HG03103 (cell line): ENCODE data around the gene HDGF.

ENCODE experiments used
- ATAC-seq: cut with Tn5 transposase; IDR thresholded peaks from one replicate; pipeline ENCODE4 v1.9.1; 2021; ENCODE audit warnings: low read depth; ENCODE audit not compliant: unreplicated experiment

The HDGF gene

DNA sequence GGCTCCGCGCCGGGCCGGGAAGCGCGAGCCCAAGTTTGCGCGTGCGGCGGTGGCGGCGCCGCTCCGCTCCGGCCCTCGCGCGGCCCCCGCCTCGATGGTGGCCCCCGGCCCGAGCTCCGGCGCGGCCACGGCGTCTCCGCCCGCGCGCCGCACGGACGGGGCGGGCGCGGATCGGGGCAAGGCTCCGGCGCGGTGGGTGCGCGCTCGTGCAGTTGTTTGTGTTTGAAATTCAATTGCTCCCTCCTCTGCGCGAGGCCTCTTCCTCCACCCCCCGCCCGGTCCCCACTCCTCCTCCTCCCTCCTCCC, at the start of gene HDGF:
Gene HDGF, minus strand, starts transcription at position 225 of the 306 bp plus-strand sequence. CDS start 246 bp downstream, outside the sequence.
- no peak for ATAC-seq

DNA sequence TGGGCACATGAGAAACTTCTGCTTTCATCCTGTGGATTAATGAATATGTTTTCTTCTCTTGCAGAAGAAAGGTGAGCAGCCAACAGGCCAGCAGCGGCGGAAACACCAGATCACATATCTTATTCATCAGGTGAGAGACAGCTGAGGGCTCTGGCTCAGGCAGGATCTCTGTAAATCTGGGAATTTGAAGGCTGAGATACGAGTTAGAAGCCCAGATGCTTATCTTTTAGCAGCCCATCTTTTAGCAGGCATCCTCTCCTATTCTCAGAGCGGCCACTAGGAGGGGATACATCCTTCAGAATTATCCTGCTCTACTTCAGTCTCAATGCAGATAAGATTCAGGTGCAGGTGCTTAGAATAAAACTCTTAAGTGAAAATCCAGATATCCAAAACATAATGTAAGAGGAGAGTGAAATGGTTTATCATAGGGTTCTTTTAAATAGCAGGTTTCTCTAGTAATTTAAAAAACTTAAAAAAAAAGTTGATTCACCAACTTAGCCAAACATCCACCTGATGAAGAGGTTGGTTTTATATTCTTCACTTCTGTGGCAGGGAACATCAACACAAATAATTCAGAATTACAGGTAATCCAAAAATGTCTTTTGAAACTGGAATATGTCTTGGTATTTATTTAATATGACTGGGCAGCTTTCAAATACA, 45.9 kb upstream of the HDGF start:
- ATAC-seq = no peak

DNA sequence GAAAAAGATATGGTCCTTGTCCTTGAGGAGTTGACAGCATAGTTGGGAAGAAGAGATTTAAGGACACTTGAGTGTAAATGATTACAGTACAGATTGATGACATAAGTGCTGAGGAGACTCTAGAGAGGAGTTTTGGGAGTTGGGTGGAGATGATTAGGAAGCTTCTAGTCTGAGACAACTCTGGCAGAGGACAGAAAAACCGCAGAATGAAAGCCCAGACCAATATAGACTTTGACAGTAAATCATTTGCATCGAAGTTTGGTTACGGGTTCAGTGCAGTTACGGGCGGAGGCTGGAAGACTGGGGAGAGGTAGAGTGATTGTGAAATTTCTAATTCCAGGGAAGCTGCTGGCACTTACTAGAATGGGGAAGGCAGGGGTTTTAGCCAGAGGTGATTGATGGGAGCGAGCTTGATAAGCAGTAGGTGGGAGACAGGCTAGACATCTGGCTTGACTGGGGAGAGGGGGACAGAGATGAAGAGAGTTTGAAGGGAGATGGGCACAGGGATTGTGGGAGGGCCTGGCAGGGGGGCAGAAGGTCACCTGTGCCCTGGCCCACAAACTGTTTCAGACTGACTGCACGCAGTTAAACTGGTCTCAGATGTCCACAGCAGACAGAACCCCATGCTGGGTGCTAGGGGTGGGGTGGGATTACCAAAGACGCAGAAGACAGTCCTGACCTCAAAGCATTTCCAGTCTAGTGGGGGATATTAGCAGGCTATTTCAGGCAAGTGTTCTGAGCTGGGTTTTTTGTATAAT, 45.0 kb upstream of the HDGF start:
- no peak for ATAC-seq

DNA sequence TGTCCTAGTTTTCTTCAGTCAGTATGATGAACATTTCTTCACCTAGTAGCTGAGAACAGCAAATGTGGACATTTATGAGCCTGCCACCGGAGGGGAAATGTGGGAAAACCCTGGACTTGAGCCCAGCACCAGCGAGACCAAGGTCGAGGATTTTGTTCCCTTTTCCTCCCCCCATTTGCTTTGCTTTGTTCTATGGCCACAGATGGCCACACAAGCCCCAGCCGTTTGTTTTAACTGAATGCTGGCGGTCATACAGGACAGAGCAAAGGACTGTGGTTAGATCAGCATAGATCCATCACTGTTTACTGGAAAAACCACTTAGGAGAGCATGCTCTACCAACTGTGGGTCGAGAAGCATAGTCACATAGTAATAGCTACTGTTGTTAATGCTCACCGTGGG, 44.3 kb upstream of the HDGF start:
- no peak for ATAC-seq

DNA sequence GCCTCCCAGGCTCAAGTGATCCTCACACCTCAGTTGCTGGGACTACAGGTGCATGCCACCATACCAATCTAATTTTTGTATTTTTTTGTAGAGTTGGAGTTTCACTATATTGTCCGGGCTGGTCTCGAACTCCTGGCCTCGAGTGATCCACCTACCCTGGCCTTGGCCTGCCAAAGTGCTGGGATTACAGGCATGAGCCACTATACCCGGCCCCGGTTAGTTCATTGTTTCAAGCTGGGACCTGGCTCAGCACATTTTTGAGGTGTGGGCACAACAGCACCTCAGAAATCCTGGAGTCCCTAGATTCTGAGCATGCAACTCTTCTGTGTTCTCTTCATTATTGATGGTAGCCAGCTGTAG, 43.9 kb upstream of the HDGF start:
- no peak for ATAC-seq

DNA sequence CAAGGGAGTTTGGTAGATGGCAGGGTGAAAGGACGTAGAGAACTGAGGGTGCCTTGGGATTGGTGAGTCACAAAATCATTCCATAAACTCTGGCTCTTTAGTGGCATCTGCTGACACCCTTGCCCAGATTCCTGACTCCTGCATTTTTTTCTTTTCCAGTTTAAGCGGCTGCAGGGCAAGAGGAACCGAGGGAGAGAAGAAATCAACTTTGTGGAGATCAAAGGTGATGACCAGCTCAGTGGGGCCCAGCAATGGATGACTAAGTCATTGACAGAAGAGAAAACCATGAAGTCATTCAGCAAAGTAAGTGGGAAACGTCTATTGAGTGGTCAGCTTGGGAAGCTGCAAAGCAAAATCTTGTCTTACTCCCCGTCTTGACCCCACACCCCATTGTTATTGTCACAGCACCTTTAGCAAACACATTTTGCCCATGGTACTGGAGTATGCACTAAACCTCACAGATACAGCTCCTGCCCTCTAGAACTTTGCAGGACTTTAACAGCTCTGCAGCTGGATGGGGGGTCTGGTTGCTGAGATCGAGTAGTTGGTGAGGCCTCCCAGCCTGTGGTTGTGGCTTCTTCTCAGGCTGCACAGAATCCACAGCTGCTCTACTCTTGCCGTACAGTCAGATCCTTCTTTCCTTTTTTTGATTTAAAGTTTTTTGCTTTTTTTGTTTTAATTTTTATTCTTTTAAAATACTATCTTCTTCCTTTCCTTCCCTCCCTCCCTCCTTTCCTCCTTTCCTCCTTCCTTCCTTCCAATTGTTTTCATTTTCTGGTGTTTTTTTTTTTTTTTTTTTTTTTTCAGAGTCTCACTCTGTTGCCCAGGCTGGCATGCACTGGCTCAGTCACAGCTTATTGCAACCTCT, 43.3 kb upstream of the HDGF start:
- ATAC-seq = no peak

DNA sequence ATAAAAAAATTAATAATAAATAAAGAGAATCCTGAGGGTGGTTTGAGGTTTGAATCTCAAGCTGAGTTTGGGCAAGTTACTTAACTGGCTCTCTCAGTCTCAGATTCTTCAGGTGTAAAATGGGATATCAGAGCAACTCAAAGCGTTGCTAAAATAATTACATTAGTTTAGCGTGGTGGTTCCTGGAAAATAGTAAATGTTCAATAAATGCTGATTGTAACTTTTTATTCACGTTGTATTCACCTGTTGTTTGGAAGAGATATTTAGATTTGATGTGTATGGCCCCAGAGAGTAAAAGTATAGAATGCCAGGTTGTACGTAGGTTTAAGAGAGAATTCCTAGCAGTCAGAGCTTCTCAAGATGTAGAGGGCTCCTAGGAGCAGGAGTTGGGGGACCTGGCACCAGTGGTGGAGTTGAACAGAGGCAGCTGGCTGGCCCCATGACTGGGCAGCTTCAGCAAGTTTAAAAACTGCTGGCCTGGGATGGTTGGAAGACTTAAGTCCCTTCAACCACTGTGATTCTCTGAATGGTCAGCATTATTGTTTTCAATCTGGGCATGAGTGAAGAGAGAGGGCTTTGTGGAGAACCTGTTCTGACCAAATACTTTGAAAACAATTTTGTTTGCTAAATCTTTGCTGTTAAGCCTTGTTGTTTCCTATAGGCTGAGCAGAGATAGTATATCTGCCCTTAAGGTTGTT, 38.3 kb upstream of the HDGF start:
- no peak for ATAC-seq

DNA sequence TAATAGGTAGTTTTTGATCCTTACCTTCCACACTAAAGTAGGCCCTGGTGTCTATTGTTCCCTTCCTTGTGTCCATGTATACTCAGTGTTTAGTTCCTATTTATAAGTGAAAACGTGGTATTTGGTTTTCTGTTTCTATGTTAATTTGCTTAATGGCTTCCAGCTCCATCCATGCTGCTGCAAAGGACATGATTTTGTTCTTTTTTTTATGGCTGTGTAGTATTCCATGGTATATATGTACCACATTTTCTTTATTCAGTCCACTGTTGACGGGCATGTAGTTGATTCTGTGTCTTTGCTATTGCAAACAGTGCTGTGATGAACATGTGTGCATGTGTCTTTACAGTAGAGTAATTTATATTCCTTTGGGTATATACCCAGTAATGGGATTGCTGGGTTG, 36.7 kb upstream of the HDGF start:
- ATAC-seq = no peak

DNA sequence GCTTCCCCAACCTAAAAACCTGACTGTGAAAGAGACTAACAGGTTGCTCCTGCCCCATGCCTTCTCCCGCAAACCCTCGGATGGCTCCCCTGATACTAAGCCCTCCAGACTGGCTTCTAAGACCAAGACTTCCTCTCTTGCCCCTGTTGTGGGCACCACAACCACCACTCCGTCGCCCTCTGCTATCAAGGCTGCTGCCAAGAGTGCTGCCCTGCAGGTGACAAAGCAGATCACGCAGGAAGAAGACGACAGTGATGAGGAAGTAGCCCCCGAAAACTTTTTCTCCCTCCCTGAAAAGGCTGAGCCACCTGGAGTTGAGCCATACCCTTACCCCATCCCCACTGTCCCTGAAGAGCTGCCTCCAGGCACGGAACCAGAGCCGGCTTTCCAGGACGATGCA, 35.2 kb upstream of the HDGF start:
- no peak for ATAC-seq

DNA sequence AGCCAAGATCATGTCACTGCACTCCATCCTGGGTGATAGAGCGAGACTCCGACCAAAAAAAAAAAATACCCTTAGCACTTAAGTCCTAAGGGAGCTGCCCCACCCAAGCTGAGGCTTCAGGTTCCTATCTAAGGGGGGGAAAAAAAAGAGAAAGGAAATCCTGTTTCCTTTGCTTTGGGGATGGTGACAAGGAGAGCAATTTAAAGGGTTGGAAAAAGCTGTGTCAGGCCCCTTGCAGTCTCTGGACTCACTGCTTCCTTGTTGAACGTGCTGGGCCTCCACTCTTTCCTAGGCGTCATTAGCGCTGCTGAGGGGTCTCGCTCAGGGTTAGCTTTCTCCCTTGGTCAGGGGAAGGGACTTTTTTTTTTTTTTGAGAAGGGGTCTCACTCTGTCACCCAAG, 34.0 kb upstream of the HDGF start:
- ATAC-seq = no peak

DNA sequence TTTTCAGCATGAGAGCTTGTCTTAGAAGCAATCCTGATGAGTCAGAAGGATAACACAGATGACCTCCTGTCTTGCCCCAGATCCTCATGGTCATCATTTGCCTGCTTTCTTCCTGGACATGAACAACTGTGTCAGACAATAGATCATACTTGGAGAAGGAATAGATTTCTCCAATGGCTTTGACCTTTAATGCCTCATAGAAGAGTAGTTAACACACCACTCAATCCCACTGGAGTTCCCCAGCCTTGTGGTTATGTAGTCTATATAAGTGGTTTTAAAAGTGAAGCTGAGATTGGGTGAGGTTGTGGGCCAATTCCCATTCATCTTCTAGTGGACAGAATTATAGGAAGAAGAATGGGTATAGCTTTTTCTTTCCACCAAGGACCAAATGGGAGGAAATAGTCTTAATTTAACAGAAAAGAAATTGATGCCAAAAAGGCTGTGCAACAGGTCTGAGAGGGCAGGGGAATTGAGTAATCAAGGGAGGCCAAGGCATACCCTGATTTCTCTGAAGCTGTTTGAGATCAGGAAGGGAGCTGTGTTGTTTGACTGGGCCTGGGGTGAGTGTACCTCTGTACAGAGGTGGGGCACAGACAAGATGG, 30.2 kb upstream of the HDGF start:
- no peak for ATAC-seq

DNA sequence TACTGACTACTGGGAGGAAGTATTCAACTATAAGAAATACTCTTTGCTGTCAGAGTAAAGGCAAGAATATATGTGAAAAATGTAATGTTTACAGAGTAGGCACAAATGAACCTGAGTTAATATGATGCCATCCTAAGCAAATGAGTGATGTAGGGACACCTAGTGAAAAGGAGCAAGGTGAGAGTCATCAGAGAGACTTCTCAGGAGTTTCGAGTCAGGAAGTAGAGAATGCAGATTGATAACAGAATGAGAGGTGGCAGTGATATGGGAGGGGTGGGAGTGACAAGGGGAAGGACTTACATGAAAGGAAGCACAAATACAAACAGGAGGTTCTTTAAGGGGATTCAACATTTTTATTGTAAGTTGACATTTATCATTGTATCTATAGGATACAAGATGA, 26.1 kb upstream of the HDGF start:
- ATAC-seq = no peak

DNA sequence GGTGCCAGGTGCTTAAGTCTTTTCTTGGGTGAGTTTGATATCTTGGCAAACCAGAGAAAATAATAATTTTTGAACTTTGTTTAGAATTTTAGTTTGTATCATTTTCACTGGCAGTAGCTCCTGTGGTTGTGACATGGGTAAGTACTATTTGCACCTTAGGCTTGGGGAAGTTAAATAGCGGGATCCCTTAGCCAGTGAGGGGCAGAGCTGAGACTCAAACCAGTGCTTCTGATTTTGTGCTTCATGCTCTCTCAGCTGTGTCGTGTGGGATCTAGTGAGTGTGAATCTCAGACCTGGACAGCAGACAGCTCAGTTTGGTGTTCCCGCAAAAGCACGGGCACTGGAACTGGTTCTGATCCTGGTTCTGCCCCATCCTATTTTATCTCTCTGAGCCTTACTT, 25.5 kb upstream of the HDGF start:
- ATAC-seq = no peak

DNA sequence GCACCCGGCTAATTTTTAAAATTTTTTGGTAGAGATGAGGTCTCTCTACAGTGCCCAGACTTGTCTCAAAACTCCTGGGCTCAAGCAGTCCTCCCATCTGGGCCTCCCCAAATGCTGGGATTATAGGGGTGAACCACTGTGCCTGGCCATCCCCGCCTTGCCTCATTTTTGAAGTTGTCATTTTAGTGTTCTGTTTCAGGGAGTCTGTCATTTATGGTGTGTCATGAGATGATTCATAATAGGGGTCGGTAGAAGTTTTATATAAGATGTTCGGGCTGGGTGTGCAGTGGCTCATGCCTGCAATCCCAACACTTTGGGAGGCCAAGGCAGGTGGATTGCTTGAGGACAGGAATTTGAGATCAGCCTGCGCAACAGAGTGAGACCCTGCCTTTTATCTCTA, 24.3 kb upstream of the HDGF start:
- no peak for ATAC-seq

DNA sequence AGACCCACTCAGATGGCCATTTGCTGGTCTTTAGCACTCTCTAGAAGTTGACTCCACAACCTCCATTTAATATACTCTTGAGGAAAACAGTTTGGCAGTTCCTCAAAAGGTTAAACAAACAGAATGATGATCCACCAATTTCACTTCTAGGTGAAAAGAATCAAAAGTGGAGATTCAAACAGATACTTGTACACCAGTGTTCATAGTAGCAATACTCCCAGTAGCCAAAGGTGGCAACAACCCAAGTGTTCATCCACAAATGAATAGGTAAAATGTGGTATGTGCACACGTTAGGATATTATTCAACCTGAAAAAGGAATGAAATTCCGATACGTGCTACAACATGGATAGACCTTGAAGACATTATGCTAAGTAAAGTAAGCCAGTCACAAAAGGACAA, 22.1 kb upstream of the HDGF start:
- ATAC-seq = no peak

DNA sequence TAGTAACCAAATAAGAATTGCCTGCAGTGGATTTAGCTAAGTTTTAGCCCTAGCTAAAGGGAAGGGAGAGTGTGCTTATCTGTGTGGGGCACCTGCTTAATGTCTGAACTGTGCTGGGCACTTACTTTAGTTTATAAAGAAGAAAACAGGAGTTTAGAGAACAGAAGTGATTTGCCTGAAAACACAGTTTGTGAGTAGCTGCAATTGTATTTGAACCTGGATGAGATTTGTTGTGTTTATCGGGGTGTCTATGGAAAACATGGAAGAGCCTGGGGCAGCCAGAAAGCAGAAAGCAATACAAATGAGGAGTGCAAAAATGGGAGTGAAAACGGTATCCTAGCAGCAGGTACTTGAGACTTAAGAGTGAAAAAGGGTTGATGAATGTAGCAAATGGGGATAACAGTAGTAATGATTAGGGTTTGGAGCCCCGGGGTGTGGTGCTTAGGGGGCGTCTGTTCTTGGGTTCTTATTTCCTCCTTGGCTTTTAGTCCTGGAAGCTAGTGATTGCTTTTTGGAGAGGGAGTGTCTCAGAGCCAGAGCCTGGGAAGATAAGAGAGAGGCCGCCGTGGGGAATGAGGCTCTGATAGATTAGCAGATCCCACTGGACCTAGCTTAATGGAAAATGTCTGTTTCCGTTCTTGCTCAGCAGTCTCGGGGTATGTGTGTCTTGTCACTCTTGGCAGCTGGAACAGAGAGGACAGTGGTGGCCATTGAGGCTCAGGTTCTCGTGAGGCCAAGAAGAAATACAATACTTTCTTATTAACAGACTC, 21.4 kb upstream of the HDGF start:
- no peak for ATAC-seq

DNA sequence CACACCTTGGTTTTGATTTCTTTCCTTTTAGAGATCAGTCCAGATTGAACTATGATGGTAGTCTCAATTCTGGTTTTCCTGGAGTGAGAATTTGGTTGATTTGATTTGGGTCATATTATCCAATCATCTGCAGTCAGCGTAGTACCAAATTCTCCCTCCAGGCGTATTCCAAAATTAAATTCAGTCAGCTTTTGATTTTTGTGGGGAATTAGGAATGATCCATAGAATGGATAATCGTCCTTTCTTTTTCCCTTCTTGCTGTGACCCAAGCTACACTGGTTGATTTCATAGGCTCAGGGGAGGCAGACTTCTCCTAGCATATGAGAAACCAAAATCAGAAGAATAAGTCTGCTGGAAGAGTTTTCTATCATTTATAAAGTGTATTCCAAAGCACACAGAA, 20.7 kb upstream of the HDGF start:
- ATAC-seq = no peak

DNA sequence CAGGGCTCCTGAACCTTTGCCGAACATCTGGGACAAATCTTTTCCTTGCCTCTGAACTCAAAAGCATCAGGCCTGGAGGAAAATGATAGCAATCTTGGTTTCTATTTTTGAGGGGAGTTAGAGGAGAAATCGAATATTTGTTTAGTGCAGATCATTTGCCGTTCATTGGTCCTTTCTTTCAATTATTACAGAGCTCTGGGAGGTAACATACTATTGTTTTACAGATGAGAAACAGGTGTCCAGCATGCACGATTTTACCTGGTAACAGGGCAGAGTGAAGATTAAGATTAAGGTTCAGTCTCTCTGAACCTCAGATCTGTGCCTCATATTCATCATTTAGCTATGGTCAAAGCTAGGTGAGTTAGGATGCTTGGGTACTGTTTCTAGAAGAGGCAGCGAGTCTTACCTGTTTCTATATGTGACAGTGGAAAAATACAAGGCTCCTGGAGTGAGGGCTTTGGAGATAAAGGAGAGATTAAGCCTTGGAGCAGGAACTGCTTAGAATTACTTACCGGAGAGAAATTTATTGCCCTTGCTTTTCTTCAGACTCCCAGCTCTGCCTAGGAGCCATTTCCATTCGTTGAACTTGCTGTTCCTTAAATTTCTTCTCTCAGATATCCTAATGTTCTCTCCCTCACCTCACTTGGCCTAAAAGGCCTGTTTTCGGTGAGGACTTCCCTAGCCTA, 17.3 kb upstream of the HDGF start:
- no peak for ATAC-seq

DNA sequence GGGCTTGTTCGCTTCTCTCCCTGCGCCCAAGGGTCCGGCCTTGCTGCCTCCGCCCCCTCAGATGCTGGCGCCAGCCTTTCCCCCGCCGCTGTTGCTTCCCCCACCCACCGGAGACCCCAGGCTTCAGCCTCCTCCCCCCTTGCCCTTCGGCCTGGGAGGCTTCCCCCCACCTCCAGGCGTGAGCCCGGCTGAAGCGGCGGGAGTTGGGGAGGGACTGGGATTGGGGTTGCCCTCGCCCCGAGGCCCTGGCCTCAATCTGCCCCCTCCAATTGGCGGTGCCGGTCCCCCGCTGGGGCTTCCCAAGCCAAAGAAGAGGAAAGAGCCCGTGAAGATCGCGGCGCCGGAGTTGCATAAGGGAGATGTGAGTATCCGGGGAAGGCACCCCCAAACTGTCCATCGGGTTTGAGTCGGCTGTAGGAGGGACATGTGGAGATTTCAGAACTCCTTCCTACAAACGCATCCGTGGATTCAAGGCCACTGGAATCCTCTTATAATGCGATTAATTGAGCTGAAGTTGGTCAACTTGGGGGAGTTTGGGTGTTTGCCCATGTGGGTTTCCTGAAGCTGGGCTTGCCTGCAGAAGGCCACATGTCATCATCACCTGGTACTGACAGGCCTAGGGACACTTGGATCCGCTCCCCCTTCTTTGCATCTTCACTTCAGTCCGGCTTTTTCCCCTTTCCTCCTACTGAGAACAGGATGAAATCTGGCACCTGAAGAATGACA, 16.6 kb upstream of the HDGF start:
- no peak for ATAC-seq
